ENCODE data around the gene FOSL1.
"Not testable (repeated sequence)": the region's sequence is repeated elsewhere in the genome, so short reads cannot be mapped to it uniquely, and the experiment has no call there.

The FOSL1 gene

GRCh38 chr11:65897020-65897471 is 3.1 kb downstream of the FOSL1 start:
- in situ Hi-C loops (cut with MboI; ENCODE audit: low sequenced_read_pairs), result no loop called here
- no peak for DNase-seq (ENCODE audit: low spot score in 2 of 2)
- H3K9me3 ChIP-seq, result no peaks in the 10 kb centered on the region
- H3K27me3 ChIP-seq (ENCODE audit: low read depth), result no peaks in the 10 kb centered on the region
- no peak overlapping the region for H3K4me3 ChIP-seq
- peaks cover 12% of the 10 kb centered on the region for H3K4me1 ChIP-seq
- peaks cover 24% of the 10 kb centered on the region for H3K36me3 ChIP-seq (replicated peaks)

- Histone ChIP-seq H3K36me3 (replicated peaks) (peaks cover 31% of the 10 kb centered on the region), H3K4me3 (no peak overlapping the region), H3K4me1 (peaks cover 15% of the 10 kb centered on the region), H3K27me3 (ENCODE audit: low read depth) (no peaks in the 10 kb centered on the region), H3K9me3 (no peaks in the 10 kb centered on the region)
- DNase-seq (ENCODE audit: low spot score in 2 of 2), result no peak
- in situ Hi-C loops (cut with MboI; ENCODE audit: low sequenced_read_pairs), result no loop called here
Measured at GRCh38 chr11:65896034-65896999, 3.9 kb downstream of the FOSL1 start.

GRCh38 chr11:65895482-65895981 is 4.7 kb downstream of the FOSL1 start:
- Histone ChIP-seq H3K36me3 (replicated peaks) (peaks cover 39% of the 10 kb centered on the region), H3K4me1 (peaks cover 11% of the 10 kb centered on the region), H3K4me3 (no peak overlapping the region), H3K27me3 (ENCODE audit: low read depth) (no peaks in the 10 kb centered on the region), H3K9me3 (no peaks in the 10 kb centered on the region)
- in situ Hi-C loops (cut with MboI; ENCODE audit: low sequenced_read_pairs), result no loop called here
- DNase-seq (ENCODE audit: low spot score in 2 of 2), result no peak

- Histone ChIP-seq H3K27me3 (ENCODE audit: low read depth) (no peaks in the 10 kb centered on the region), H3K9me3 (no peaks in the 10 kb centered on the region), H3K4me1 (peaks cover 22% of the 10 kb centered on the region), H3K36me3 (replicated peaks) (peaks cover 39% of the 10 kb centered on the region), H3K4me3 (no peak overlapping the region)
- no peak for DNase-seq (ENCODE audit: low spot score in 2 of 2)
- in situ Hi-C loops (cut with MboI; ENCODE audit: low sequenced_read_pairs), result no loop called here
Measured at GRCh38 chr11:65894034-65894591, 6.1 kb downstream of the FOSL1 start.

- peaks cover 23% of the 10 kb centered on the region for H3K4me1 ChIP-seq
- no peaks in the 10 kb centered on the region for H3K27me3 ChIP-seq (ENCODE audit: low read depth)
- in situ Hi-C loops (cut with MboI; ENCODE audit: low sequenced_read_pairs), result no loop called here
- H3K36me3 ChIP-seq (replicated peaks), result peaks cover 39% of the 10 kb centered on the region
- H3K4me3 ChIP-seq, result peak overlapping the region; percentile 77
- no peaks in the 10 kb centered on the region for H3K9me3 ChIP-seq
- no peak for DNase-seq (ENCODE audit: low spot score in 2 of 2)
Measured at GRCh38 chr11:65892661-65893317, 7.4 kb downstream of the FOSL1 start.

- H3K9me3 ChIP-seq; in situ Hi-C loops (cut with MboI; ENCODE audit: low sequenced_read_pairs): not testable (repeated sequence)
- peaks cover 27% of the 10 kb centered on the region for H3K4me1 ChIP-seq
Measured at GRCh38 chr11:65892137-65892540, 8.0 kb downstream of the FOSL1 start.

GRCh38 chr11:65891219-65892136 is 8.7 kb downstream of the FOSL1 start:
- in situ Hi-C loops (cut with MboI; ENCODE audit: low sequenced_read_pairs), result no loop called here
- Histone ChIP-seq H3K36me3 (replicated peaks) (peaks cover 40% of the 10 kb centered on the region), H3K4me1 (peaks cover 27% of the 10 kb centered on the region), H3K4me3 (peak overlapping the region; percentile 77), H3K9me3 (no peaks in the 10 kb centered on the region), H3K27me3 (ENCODE audit: low read depth) (no peaks in the 10 kb centered on the region)
- DNase-seq (ENCODE audit: low spot score in 2 of 2), result peak; percentile 59 to 78

More at GRCh38 chr11:65892137-65892540, 8.0 kb downstream of the FOSL1 start:
- not testable (repeated sequence) for H3K27me3 ChIP-seq (ENCODE audit: low read depth)
- Histone ChIP-seq H3K4me3 (peak overlapping the region; percentile 77), H3K36me3 (replicated peaks) (peaks cover 39% of the 10 kb centered on the region)
- DNase-seq (ENCODE audit: low spot score in 2 of 2), result peak in 1 of 2 experiments; percentile 44

- Histone ChIP-seq H3K9me3 (no peaks in the 10 kb centered on the region), H3K4me1 (peaks cover 27% of the 10 kb centered on the region), H3K27me3 (ENCODE audit: low read depth) (no peaks in the 10 kb centered on the region), H3K4me3 (peak within 1 kb of the TSS; percentile 77), H3K36me3 (replicated peaks) (peaks cover 41% of the 10 kb centered on the region)
- DNase-seq (ENCODE audit: low spot score in 2 of 2), result peak; percentile 90 to 98
- in situ Hi-C loops (cut with MboI; ENCODE audit: low sequenced_read_pairs), result no loop called here
Measured at GRCh38 chr11:65890324-65891218, 9.6 kb downstream of the FOSL1 start, which contains the start of gene CCDC85B. TSS of gene CCDC85B (plus strand) at chr11:65890673. CDS start at chr11:65890784, 111 bp downstream.

- Histone ChIP-seq H3K27me3 (ENCODE audit: low read depth) (no peaks in the 10 kb centered on the region), H3K36me3 (replicated peaks) (peaks cover 61% of the 10 kb centered on the region), H3K9me3 (no peaks in the 10 kb centered on the region), H3K4me1 (peaks cover 29% of the 10 kb centered on the region), H3K4me3 (peak within 1 kb of the TSS; percentile 87)
- in situ Hi-C loops (cut with MboI; ENCODE audit: low sequenced_read_pairs), result no loop called here
- DNase-seq (ENCODE audit: low spot score in 2 of 2), result peak; percentile 96 to 99
Measured at GRCh38 chr11:65888163-65888814, 11.9 kb downstream of the FOSL1 start, which contains the start of gene FIBP. TSS of gene FIBP (minus strand) at chr11:65888471. CDS start at chr11:65888418, 53 bp downstream.

- Histone ChIP-seq H3K4me1 (peaks cover 29% of the 10 kb centered on the region), H3K4me3 (peak overlapping the region; percentile 87), H3K36me3 (replicated peaks) (peaks cover 60% of the 10 kb centered on the region), H3K27me3 (ENCODE audit: low read depth) (no peaks in the 10 kb centered on the region), H3K9me3 (no peaks in the 10 kb centered on the region)
- DNase-seq (ENCODE audit: low spot score in 2 of 2), result no peak
- in situ Hi-C loops (cut with MboI; ENCODE audit: low sequenced_read_pairs), result no loop called here
Measured at GRCh38 chr11:65887723-65888162, 12.4 kb downstream of the FOSL1 start.

- Histone ChIP-seq H3K9me3 (no peaks in the 10 kb centered on the region), H3K27me3 (ENCODE audit: low read depth) (no peaks in the 10 kb centered on the region), H3K4me1 (peaks cover 27% of the 10 kb centered on the region), H3K36me3 (replicated peaks) (peaks cover 60% of the 10 kb centered on the region), H3K4me3 (peak overlapping the region; percentile 87)
- in situ Hi-C loops (cut with MboI; ENCODE audit: low sequenced_read_pairs), result no loop called here
- no peak for DNase-seq (ENCODE audit: low spot score in 2 of 2)
Measured at GRCh38 chr11:65886826-65887722, 13.1 kb downstream of the FOSL1 start.
